GM21360 (cell line): Measurements from ENCODE around the gene NDE1.
"Not testable (repeated sequence)": the region's sequence is repeated elsewhere in the genome, so short reads cannot be mapped to it uniquely, and the experiment has no call there.

Source experiments
- ATAC-seq: cut with Tn5 transposase; IDR thresholded peaks from one replicate; pipeline ENCODE4 v1.9.1; 2021; ENCODE audit warnings: mild to moderate bottlenecking, moderate library complexity; ENCODE audit not compliant: unreplicated experiment

Gene NDE1

GRCh38 chr16:15692508-15692907 lies 42.5 kb downstream of the NDE1 start:
- ATAC-seq = not testable (repeated sequence)

GRCh38 chr16:15694499-15694898 lies 44.5 kb downstream of the NDE1 start:
- no peak for ATAC-seq

- no peak for ATAC-seq
Observed at GRCh38 chr16:15699819-15700218, 49.8 kb downstream of the NDE1 start.

- ATAC-seq = no peak
Observed at GRCh38 chr16:15701367-15701766, 51.3 kb downstream of the NDE1 start.

GRCh38 chr16:15701975-15702970 lies 52.2 kb downstream of the NDE1 start:
- no peak for ATAC-seq

- no peak for ATAC-seq
Observed at GRCh38 chr16:15703029-15703736, 53.1 kb downstream of the NDE1 start.

GRCh38 chr16:15704545-15704987 lies 54.5 kb downstream of the NDE1 start:
- no peak for ATAC-seq

- no peak for ATAC-seq
Observed at GRCh38 chr16:15705064-15705565, 55.1 kb downstream of the NDE1 start.

GRCh38 chr16:15707332-15707731 lies 57.3 kb downstream of the NDE1 start:
- no peak for ATAC-seq

- no peak for ATAC-seq
Observed at GRCh38 chr16:15708096-15708495, 58.1 kb downstream of the NDE1 start.

- ATAC-seq = no peak
Observed at GRCh38 chr16:15708997-15709396, 59.0 kb downstream of the NDE1 start.

GRCh38 chr16:15714393-15715172 lies 64.5 kb downstream of the NDE1 start:
- no peak for ATAC-seq

- no peak for ATAC-seq
Observed at GRCh38 chr16:15715221-15715620, 65.2 kb downstream of the NDE1 start.

GRCh38 chr16:15716694-15717447 lies 66.8 kb downstream of the NDE1 start:
- ATAC-seq = no peak

- ATAC-seq = no peak
Observed at GRCh38 chr16:15721018-15721417, 71.0 kb downstream of the NDE1 start.

GRCh38 chr16:15723808-15724207 lies 73.8 kb downstream of the NDE1 start:
- no peak for ATAC-seq

- no peak for ATAC-seq
Observed at GRCh38 chr16:15725641-15726240, 75.7 kb downstream of the NDE1 start.

GRCh38 chr16:15726715-15727114 lies 76.7 kb downstream of the NDE1 start:
- ATAC-seq = no peak

- ATAC-seq = not testable (repeated sequence)
Observed at GRCh38 chr16:15727697-15728096, 77.7 kb downstream of the NDE1 start.

GRCh38 chr16:15729152-15729551 lies 79.1 kb downstream of the NDE1 start:
- ATAC-seq = no peak
